K562 (cell line): ENCODE measurements around the gene HIVEP3. TPM values are rescaled to one million over a fixed set of nuclear protein-coding genes. Genes with fewer than 3 reads are reported as not detected.

Experiments used
- ATAC-seq: fragments of 200-7000 bp; cut with Tn5 transposase; 3 replicates; pipeline ENCODE4 v1.9.1; 2020; ENCODE audit warnings: moderate library complexity
- BruUV-seq: library from RNA; stranded (reverse); fragments of 400-500 nt; replicated peaks from 2 replicates; lab custom pipeline; 2021; lab: Mats Ljungman, UMichigan
- CTCF ChIA-PET: fragments of 300-600 bp; formaldehyde crosslinking; extraction: SDS; loops from one replicate; lab custom pipeline; 2021; ENCODE audit warnings: low intra/inter-chr PET ratio; lab: Yijun Ruan, JAX
- POLR2A ChIA-PET: fragments of 300-600, 350-650 bp; sonication (Branson Sonifier 250); formaldehyde crosslinking; extraction: SDS; loops from one replicate; lab custom pipeline; 2021; ENCODE audit warnings: antibody characterized with exemption, inconsistent platforms; lab: Yijun Ruan, JAX
- DNase-seq, 4 experiments: peaks; one replicate each; pipeline versions ENCODE4 v3.0.0 to v3.0.0-alpha.2; 2011 to 2018; ENCODE audit warnings: low spot score in 3 of 4, mixed read lengths in 3 of 4; ENCODE audit errors: extremely low read depth in 1 of 4
- FAIRE-seq: peaks from 2 replicates; lab custom pipeline; 2011; peaks lifted over from hg19 to GRCh38; lab: Jason Lieb, UNC
- H2AFZ ChIP-seq: 2 replicates; pipeline ENCODE4 v1.6.0; 2011; ENCODE audit warnings: low read depth, low read length, control low read depth, inconsistent platforms
- H3K27ac ChIP-seq: fragments of 200-600 bp; 3 replicates; pipeline ENCODE4 v1.8.0; 2011; ENCODE audit warnings: low read depth, mild to moderate bottlenecking, control low read depth, inconsistent platforms, low read length, moderate library complexity, mixed read lengths; ENCODE audit errors: extremely low read depth
- H3K27me3 ChIP-seq, 2 experiments: fragments of 300-600 bp in 1 of 2; 2 replicates in 1 of 2; 3 replicates in 1 of 2; pipeline versions ENCODE4 v1.6.0 to v1.8.0; 2011; ENCODE audit warnings: inconsistent platforms in 2 of 2, low read length in 2 of 2, mild to moderate bottlenecking in 1 of 2, mixed read lengths in 1 of 2, moderate library complexity in 1 of 2; ENCODE audit not compliant: control insufficient read depth in 2 of 2, insufficient read depth in 2 of 2
- H3K36me3 ChIP-seq: fragments of 300-600 bp; 3 replicates; pipeline ENCODE4 v1.8.0; 2011; ENCODE audit warnings: mild to moderate bottlenecking, low read length, inconsistent platforms; ENCODE audit not compliant: control insufficient read depth, insufficient read depth
- H3K4me1 ChIP-seq, 2 experiments: fragments of 200-600 bp in 1 of 2; replicated peaks in 1 of 2; 2 replicates in 1 of 2; 3 replicates in 1 of 2; pipeline versions ENCODE4 v1.5.1 to v1.8.0; 2011; ENCODE audit warnings: inconsistent platforms in 2 of 2, low read length in 2 of 2, mild to moderate bottlenecking in 1 of 2, mixed read lengths in 1 of 2, moderate library complexity in 1 of 2; ENCODE audit not compliant: control insufficient read depth in 2 of 2, insufficient read depth in 2 of 2
- H3K4me2 ChIP-seq: 2 replicates; pipeline ENCODE4 v1.6.1; 2011; ENCODE audit warnings: low read length, control low read depth, inconsistent platforms, mixed read lengths; ENCODE audit not compliant: insufficient read depth
- H3K4me3 ChIP-seq: fragments of 200-600 bp; sonication (generic), shearing (Covaris generic); 2 replicates; pipeline ENCODE4 v1.5.1; 2016; ENCODE audit warnings: control low read depth, inconsistent platforms
- H3K79me2 ChIP-seq: fragments of 200-600 bp; 3 replicates; pipeline ENCODE4 v1.8.0; 2011; ENCODE audit warnings: low read length, inconsistent platforms; ENCODE audit not compliant: control insufficient read depth, insufficient read depth
- H3K9ac ChIP-seq, 2 experiments: 2 replicates each; pipeline versions ENCODE4 v1.6.0 to v1.6.1; 2011; ENCODE audit warnings: low read depth in 2 of 2, low read length in 2 of 2, control low read depth in 1 of 2, inconsistent platforms in 1 of 2, mild to moderate bottlenecking in 1 of 2, mixed read lengths in 1 of 2; ENCODE audit not compliant: insufficient read depth in 1 of 2
- H3K9me1 ChIP-seq: one replicate; pipeline ENCODE4 v1.6.0; 2011; ENCODE audit warnings: inconsistent platforms, mild to moderate bottlenecking, low read length, moderate library complexity; ENCODE audit not compliant: control insufficient read depth, insufficient read depth
- H3K9me3 ChIP-seq: replicated peaks from 2 replicates; pipeline ENCODE4 v1.5.1; 2011; ENCODE audit warnings: low read depth, low read length, inconsistent platforms; ENCODE audit not compliant: control insufficient read depth, insufficient read depth
- H4K20me1 ChIP-seq: replicated peaks from 2 replicates; pipeline ENCODE4 v1.6.1; 2011; ENCODE audit warnings: low read length, inconsistent platforms, mixed read lengths; ENCODE audit not compliant: control insufficient read depth, insufficient read depth
- FOXJ2 ChIP-seq: fragments of 200-800 bp; sonication (Bioruptor generic); IDR thresholded peaks from 2 replicates; pipeline ENCODE4 v1.6.1; 2016; ENCODE audit warnings: missing genetic modification characterization, missing compliant biosample characterization
- MCM7 ChIP-seq, 2 experiments: fragments of 450-650 bp; IDR thresholded peaks; 2 replicates each; pipeline ENCODE4 v1.6.1; 2016 to 2018
- NFIC ChIP-seq: fragments of 450-650 bp; IDR thresholded peaks from 2 replicates; pipeline ENCODE4 v1.6.1; 2017; ENCODE audit warnings: mild to moderate bottlenecking, inconsistent platforms
- PHB2 ChIP-seq: fragments of 450-650 bp; IDR thresholded peaks from 2 replicates; pipeline ENCODE4 v1.6.1; 2017; ENCODE audit warnings: low read depth
- POLR2B ChIP-seq: fragments of 450-650 bp; IDR thresholded peaks from 2 replicates; pipeline ENCODE4 v1.6.1; 2018; ENCODE audit warnings: low read depth; ENCODE audit not compliant: partially characterized antibody
- SETDB1 ChIP-seq: IDR thresholded peaks from one replicate; pipeline ENCODE4 v1.6.1; 2012; ENCODE audit warnings: low read length, control low read depth, inconsistent platforms
- TCF7 ChIP-seq: sonication (generic); IDR thresholded peaks from 2 replicates; pipeline ENCODE4 v1.6.1; 2016; ENCODE audit warnings: antibody characterized with exemption, borderline replicate concordance
- YY1 ChIP-seq, 3 experiments: IDR thresholded peaks; 2 replicates each; pipeline ENCODE4 v1.6.1; 2011; ENCODE audit warnings: low read length in 2 of 3, mild to moderate bottlenecking in 2 of 3, moderate library complexity in 2 of 3, borderline replicate concordance in 1 of 3, control low read depth in 1 of 3, low read depth in 1 of 3; ENCODE audit not compliant: insufficient read depth in 3 of 3, insufficient replicate concordance in 2 of 3, control insufficient read depth in 1 of 3, insufficient read length in 1 of 3; ENCODE audit errors: extremely low read depth in 1 of 3
- ZBED1 ChIP-seq: IDR thresholded peaks from 2 replicates; pipeline ENCODE4 v1.6.1; 2014
- ZNF165 ChIP-seq: fragments of 250-450 bp; sonication (Bioruptor Pico); IDR thresholded peaks from 2 replicates; pipeline ENCODE4 v1.4.0; 2020; ENCODE audit warnings: borderline replicate concordance
- ZNF354B ChIP-seq: fragments of 250-450 bp; sonication (Bioruptor Pico); IDR thresholded peaks from 2 replicates; pipeline ENCODE4 v1.4.0; 2020
- WGBS: fragments of 100-300 bp; shearing (Covaris generic); methylation state at CpG from one replicate; pipeline ENCODE4 v1.1.6; 2016; ENCODE audit warnings: low coverage, mixed read lengths; ENCODE audit not compliant: insufficient coverage; ENCODE audit errors: missing lambda C conversion rate; 5-methylcytosine and 5-hydroxymethylcytosine counted together
- in situ Hi-C: fragments of 300-500 bp; cut with MboI; formaldehyde crosslinking; loops from 4 replicates; pipeline ENCODE4 v1.15.0; 2018; ENCODE audit warnings: inconsistent platforms, mixed read lengths
- intact Hi-C: fragments of 100-400 bp; cut with micrococcal nuclease; formaldehyde crosslinking; loops from 2 replicates; pipeline ENCODE4 v1.14.2; 2022
- polyA plus RNA-seq, 8 experiments: library from polyadenylated mRNA; depleted of rRNA in 4 of 8; stranded (reverse) in 5 of 8; unstranded in 3 of 8; fragments of >200 nt; fragmentation: Nextera tagmentation in 2 of 8; fragmentation: Illumina TruSeq in 1 of 8; extraction: Ambion mirVana in 2 of 8; extraction: Trizol in 1 of 8; gene quantifications; 2 replicates each; pipeline versions ENCODE4 v1.2.1 to v1.2.3, GENCODE V29; 2011 to 2014; ENCODE audit warnings: inconsistent platforms in 1 of 8, missing spikeins in 1 of 8
- total RNA-seq, 7 experiments: library from RNA; depleted of rRNA in 6 of 7; stranded (reverse); fragments of >200 nt in 6 of 7; fragmentation: Illumina TruSeq in 2 of 7; extraction: Trizol in 2 of 7; gene quantifications; 2 replicates each; pipeline versions ENCODE4 v1.2.1 to v1.2.3, GENCODE V29; 2011 to 2021; ENCODE audit warnings: low replicate concordance in 1 of 7
- TF ChIP-seq, protein P1 (sequence below): fragments of 450-650 bp; formaldehyde crosslinking; IDR thresholded peaks from 2 replicates; pipeline ENCODE4 v1.4.0; 2020; ENCODE audit warnings: mild to moderate bottlenecking, moderate library complexity

The HIVEP3 gene
- total and polyA plus RNA-seq, 9 of the 15 experiments (the other 6 are each of a cell fraction or from before 2014, with no cell fraction given): 0.09 to 0.58 (median 0.34) TPM; not detected in 1

- intact Hi-C loops (no loop called here), in situ Hi-C loops (no loop called here)
- Histone ChIP-seq H3K36me3 (no peaks in the 10 kb centered on the region), H3K4me1 (peaks cover 0 to 10% of the 10 kb centered on the region in 2 experiments; a peak in 1 of 5 replicates), H3K27ac (no peak overlapping the region), H3K9me1 (no peaks in the 10 kb centered on the region), H2AFZ (no peak overlapping the region), H3K27me3 (peaks cover 25 to 50% of the 10 kb centered on the region in 2 experiments), H3K9ac (no peak overlapping the region), H4K20me1 (peaks cover 2% of the 10 kb centered on the region; the same call in 1 of the 2 replicates)
- ATAC-seq (no peak), DNase-seq (no peak), FAIRE-seq (no peak)
- no TSS peak for BruUV-seq
- under 1% methylated on average over 12 of the region's 12 CpGs for WGBS
- TF ChIP-seq ZNF354B: no peak
- TF ChIP-seq FOXJ2 (tag): no peak
- no peak for TF ChIP-seq MCM7 (IDR thresholded peaks at IDR 0.05)
- no peak for TF ChIP-seq POLR2B
- no peak for TF ChIP-seq PHB2
- no peak for TF ChIP-seq TCF7
- TF ChIP-seq, protein P1, sequence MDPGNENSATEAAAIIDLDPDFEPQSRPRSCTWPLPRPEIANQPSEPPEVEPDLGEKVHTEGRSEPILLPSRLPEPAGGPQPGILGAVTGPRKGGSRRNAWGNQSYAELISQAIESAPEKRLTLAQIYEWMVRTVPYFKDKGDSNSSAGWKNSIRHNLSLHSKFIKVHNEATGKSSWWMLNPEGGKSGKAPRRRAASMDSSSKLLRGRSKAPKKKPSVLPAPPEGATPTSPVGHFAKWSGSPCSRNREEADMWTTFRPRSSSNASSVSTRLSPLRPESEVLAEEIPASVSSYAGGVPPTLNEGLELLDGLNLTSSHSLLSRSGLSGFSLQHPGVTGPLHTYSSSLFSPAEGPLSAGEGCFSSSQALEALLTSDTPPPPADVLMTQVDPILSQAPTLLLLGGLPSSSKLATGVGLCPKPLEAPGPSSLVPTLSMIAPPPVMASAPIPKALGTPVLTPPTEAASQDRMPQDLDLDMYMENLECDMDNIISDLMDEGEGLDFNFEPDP (CRISPR knock-in tag): no peak
- TF ChIP-seq ZBED1: no peak
- TF ChIP-seq SETDB1: no peak
- TF ChIP-seq NFIC: no peak
- no peak for TF ChIP-seq YY1 (IDR thresholded peaks at IDR 0.05; ENCODE audit: borderline replicate concordance in 1 of 3, control insufficient read depth in 1 of 3, extremely low read depth in 1 of 3, insufficient read depth in 3 of 3, insufficient read length in 1 of 3, insufficient replicate concordance in 2 of 3, low read depth in 1 of 3, low read length in 2 of 3)
- no peak for TF ChIP-seq ZNF165 (CRISPR knock-in tag)
- TF ChIP-seq, all 486 proteins: peak for 0
- CTCF ChIA-PET: no interaction called here
- Histone ChIP-seq H3K79me2 (no peaks in the 10 kb centered on the region), H3K9me3 (no peaks in the 10 kb centered on the region), H3K4me2 (no peak overlapping the region), H3K4me3 (no peak overlapping the region)
- POLR2A ChIA-PET: interaction anchor here (0.6 to 1.6 kb wide), 5 partner anchors 10 to 477 kb away, joined by 3 to 4 read pairs (median 3); no protein-coding TSS in a partner anchor
These were observed 260.1 kb downstream of the HIVEP3 start for GRCh38 chr1:41658431-41659158.
